Measurements from ENCODE around the gene TLX2. TPM values are rescaled to one million over a fixed set of nuclear protein-coding genes. Genes with fewer than 3 reads are reported as not detected.

TLX2 gene
- total and polyA plus RNA-seq, 2 of the 13 experiments (the other 11 are each of a cell fraction or from before 2014, with no cell fraction given): 0.05 to 0.20 TPM

DNA sequence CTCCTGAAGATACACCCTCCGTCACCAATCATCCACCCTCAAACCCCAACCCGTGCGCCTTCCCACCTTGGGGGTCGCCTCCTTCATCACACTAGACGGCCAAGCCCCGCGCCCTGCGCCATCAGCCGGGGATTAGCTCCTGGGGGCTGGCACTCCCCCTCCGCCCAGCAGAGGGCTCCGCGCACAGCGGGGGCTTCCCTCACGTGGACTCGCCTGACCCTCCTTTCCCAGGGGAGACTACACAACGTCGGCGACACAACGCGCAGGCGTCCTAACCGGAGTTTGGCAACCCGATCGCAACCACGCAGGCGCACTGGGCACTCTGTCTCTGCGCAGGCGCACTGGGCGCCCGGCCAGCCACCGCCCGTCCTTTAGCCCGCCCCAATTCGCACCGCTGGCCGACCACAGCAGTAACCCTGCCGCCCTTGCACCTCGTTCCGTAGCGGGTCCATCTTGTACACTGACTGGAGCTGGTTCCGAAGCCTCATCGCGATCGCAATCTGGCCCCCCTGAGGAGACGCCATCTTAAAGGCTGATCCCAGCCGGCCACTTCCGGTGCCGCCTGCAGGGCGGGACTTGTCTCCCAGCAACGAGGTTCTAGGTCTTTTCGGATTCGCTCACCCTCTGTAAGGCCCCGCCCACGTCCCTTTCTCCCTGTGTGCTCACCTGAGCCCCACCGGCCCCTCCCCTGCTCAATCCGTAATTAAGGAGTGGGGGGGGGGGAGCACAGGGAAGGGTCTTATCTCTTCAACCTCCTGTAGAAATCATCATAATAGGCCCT is 6.9 kb upstream of the TLX2 start, which contains the start of gene PCGF1 (continued):
- 0 out of 2 replicates have a peak, but pooled peaks have one; percentile 44 for TF ChIP-seq CREB1 (IDR thresholded peaks at IDR 0.05)
- peak; percentile 73 for TF ChIP-seq CREB1 (CRISPR knock-in tag; IDR thresholded peaks at IDR 0.05)
- peak; percentile 93; the same call in 1 of the 2 replicates for TF ChIP-seq MIER3 (CRISPR knock-in tag; IDR thresholded peaks at IDR 0.05; ENCODE audit: borderline replicate concordance)
- no peak for TF ChIP-seq ZFP41 (CRISPR knock-in tag; IDR thresholded peaks at IDR 0.05; ENCODE audit: borderline replicate concordance)
- TF ChIP-seq ZNF775 (CRISPR knock-in tag; IDR thresholded peaks at IDR 0.05; ENCODE audit: borderline replicate concordance): peak; percentile 1; the same call in 1 of the 2 replicates
- TF ChIP-seq SYNCRIP (IDR thresholded peaks at IDR 0.05; ENCODE audit: insufficient read depth, low read depth, low read length): no peak
- TF ChIP-seq, protein P1, sequence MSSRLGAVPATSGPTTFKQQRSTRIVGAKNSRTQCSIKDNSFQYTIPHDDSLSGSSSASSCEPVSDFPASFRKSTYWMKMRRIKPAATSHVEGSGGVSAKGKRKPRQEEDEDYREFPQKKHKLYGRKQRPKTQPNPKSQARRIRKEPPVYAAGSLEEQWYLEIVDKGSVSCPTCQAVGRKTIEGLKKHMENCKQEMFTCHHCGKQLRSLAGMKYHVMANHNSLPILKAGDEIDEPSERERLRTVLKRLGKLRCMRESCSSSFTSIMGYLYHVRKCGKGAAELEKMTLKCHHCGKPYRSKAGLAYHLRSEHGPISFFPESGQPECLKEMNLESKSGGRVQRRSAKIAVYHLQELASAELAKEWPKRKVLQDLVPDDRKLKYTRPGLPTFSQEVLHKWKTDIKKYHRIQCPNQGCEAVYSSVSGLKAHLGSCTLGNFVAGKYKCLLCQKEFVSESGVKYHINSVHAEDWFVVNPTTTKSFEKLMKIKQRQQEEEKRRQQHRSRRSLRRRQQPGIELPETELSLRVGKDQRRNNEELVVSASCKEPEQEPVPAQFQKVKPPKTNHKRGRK (CRISPR knock-in tag; IDR thresholded peaks at IDR 0.05): no peak
- TF ChIP-seq ZNF737 (CRISPR knock-in tag; IDR thresholded peaks at IDR 0.05; ENCODE audit: borderline replicate concordance): no peak
- TF ChIP-seq, protein P2, sequence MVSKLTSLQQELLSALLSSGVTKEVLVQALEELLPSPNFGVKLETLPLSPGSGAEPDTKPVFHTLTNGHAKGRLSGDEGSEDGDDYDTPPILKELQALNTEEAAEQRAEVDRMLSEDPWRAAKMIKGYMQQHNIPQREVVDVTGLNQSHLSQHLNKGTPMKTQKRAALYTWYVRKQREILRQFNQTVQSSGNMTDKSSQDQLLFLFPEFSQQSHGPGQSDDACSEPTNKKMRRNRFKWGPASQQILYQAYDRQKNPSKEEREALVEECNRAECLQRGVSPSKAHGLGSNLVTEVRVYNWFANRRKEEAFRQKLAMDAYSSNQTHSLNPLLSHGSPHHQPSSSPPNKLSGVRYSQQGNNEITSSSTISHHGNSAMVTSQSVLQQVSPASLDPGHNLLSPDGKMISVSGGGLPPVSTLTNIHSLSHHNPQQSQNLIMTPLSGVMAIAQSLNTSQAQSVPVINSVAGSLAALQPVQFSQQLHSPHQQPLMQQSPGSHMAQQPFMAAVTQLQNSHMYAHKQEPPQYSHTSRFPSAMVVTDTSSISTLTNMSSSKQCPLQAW (CRISPR knock-in tag; IDR thresholded peaks at IDR 0.05): peak; percentile 86
- TF ChIP-seq MAFK (conservative IDR thresholded peaks at IDR 0.05 in 1 of 2, IDR thresholded peaks at IDR 0.05 in 1 of 2; ENCODE audit: low read length in 2 of 2): no peak
- TF ChIP-seq ELF4 (CRISPR knock-in tag; IDR thresholded peaks at IDR 0.05; ENCODE audit: borderline replicate concordance): peak; percentile 11; the same call in 1 of the 2 replicates
- no peak for TF ChIP-seq FOXM1 (CRISPR knock-in tag; IDR thresholded peaks at IDR 0.05)
- peak; percentile 44; the same call in 1 of the 2 replicates for TF ChIP-seq CHD4 (IDR thresholded peaks at IDR 0.05; ENCODE audit: borderline replicate concordance, low read length)
- TF ChIP-seq, protein P3, sequence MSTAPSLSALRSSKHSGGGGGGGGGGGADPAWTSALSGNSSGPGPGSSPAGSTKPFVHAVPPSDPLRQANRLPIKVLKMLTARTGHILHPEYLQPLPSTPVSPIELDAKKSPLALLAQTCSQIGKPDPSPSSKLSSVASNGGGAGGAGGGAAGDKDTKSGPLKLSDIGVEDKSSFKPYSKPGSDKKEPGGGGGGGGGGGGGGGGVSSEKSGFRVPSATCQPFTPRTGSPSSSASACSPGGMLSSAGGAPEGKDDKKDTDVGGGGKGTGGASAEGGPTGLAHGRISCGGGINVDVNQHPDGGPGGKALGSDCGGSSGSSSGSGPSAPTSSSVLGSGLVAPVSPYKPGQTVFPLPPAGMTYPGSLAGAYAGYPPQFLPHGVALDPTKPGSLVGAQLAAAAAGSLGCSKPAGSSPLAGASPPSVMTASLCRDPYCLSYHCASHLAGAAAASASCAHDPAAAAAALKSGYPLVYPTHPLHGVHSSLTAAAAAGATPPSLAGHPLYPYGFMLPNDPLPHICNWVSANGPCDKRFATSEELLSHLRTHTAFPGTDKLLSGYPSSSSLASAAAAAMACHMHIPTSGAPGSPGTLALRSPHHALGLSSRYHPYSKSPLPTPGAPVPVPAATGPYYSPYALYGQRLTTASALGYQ (CRISPR knock-in tag; IDR thresholded peaks at IDR 0.05): peak; percentile 61; the same call in 1 of the 2 replicates
- no peak; the same call in 1 of the 2 replicates for TF ChIP-seq ZFX (CRISPR knock-in tag; IDR thresholded peaks at IDR 0.05; ENCODE audit: low read depth)
- peak; percentile 7; the same call in 1 of the 2 replicates for TF ChIP-seq HHEX (CRISPR knock-in tag; IDR thresholded peaks at IDR 0.05)
- TF ChIP-seq SAP130 (CRISPR knock-in tag; IDR thresholded peaks at IDR 0.05; ENCODE audit: low read depth): peak; percentile 86
- peak; percentile 80 for TF ChIP-seq NFYC (CRISPR knock-in tag; IDR thresholded peaks at IDR 0.05)
- TF ChIP-seq, protein P4, sequence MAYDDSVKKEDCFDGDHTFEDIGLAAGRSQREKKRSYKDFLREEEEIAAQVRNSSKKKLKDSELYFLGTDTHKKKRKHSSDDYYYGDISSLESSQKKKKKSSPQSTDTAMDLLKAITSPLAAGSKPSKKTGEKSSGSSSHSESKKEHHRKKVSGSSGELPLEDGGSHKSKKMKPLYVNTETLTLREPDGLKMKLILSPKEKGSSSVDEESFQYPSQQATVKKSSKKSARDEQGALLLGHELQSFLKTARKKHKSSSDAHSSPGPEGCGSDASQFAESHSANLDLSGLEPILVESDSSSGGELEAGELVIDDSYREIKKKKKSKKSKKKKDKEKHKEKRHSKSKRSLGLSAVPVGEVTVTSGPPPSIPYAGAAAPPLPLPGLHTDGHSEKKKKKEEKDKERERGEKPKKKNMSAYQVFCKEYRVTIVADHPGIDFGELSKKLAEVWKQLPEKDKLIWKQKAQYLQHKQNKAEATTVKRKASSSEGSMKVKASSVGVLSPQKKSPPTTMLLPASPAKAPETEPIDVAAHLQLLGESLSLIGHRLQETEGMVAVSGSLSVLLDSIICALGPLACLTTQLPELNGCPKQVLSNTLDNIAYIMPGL (CRISPR knock-in tag; IDR thresholded peaks at IDR 0.05; ENCODE audit: borderline replicate concordance in 1 of 2, low read depth in 1 of 2): peak; percentile 88 to 91
- peak; percentile 88; the same call in 1 of the 2 replicates for TF ChIP-seq KDM5A (IDR thresholded peaks at IDR 0.05; ENCODE audit: borderline replicate concordance, low read length)
- peak; percentile 89 for TF ChIP-seq MYC (CRISPR knock-in tag; IDR thresholded peaks at IDR 0.05; ENCODE audit: borderline replicate concordance)
- TF ChIP-seq ZKSCAN5 (CRISPR knock-in tag; IDR thresholded peaks at IDR 0.05): peak; percentile 58; the same call in 1 of the 2 replicates

All from HepG2 (cell line).